GM21381 (cell line): ENCODE data around the gene SRD5A1.
A peak's percentile ranks its signal among the peaks of the same experiment; 100 is the strongest.
"Not testable (repeated sequence)": the region's sequence is repeated elsewhere in the genome, so short reads cannot be mapped to it uniquely, and the experiment has no call there.

ENCODE experiments used
- ATAC-seq: cut with Tn5 transposase; IDR thresholded peaks from one replicate; pipeline ENCODE4 v1.9.1; 2021; ENCODE audit warnings: mild to moderate bottlenecking, moderate library complexity; ENCODE audit not compliant: unreplicated experiment

SRD5A1 gene

DNA sequence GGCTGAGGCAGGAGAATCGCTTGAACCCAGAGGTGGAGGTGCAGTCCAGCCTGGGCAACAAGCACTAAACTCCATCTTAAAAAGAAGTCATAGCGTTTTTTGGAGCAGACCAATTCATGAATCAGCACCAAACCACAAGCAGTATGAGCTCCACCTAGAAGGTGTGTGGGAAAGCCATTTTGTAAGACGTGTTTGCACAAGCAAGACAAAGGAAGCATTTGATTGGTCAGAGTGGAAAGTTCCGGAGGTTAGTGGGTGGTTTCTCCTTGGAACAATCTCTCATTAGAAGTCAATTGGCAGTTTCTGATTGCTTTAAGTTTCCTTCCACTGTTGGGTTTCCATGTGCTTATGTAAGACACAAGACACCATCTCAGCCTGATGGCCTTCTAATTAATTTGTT lies 5.0 kb downstream of the SRD5A1 start:
- ATAC-seq = no peak

DNA sequence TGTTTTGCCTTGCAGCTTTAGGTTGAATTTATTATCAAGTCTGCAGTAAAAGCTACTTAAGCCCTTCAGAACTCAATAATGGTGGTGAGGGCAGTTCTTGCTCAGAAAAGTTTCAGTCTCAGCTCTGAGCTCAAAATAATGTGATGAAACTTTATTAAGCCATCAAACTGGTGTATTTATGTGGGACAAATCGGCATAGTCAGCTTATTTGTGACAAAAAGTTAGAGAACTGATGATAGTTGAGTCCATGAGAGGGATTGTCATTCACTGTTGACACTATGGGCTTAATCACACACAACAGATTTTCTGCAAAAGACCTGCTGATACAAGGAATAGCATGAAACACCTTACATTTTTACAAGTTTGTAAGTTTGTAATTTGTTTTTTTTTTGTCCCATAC lies 9.4 kb downstream of the SRD5A1 start:
- no peak for ATAC-seq

DNA sequence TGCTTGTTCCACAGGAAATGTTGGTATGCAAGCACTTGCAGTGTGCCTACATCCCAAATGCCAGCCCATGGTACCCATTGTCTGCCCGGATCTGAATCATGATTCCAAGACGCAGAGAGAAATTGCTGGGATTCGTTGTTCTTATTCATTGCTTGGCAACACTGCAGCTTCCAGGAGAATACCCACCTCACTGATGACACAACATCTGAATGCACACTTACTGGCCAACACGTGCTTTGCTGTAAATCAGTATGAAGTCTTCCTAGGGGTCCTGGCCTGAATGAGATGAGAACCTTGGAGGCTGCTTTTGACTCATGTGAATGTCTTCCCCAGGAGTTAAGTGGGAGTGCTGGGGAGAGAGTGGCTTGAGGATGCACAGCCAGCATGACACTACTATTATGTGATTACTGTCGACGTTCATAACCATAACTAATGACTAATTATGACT lies 11.6 kb downstream of the SRD5A1 start:
- ATAC-seq = no peak

DNA sequence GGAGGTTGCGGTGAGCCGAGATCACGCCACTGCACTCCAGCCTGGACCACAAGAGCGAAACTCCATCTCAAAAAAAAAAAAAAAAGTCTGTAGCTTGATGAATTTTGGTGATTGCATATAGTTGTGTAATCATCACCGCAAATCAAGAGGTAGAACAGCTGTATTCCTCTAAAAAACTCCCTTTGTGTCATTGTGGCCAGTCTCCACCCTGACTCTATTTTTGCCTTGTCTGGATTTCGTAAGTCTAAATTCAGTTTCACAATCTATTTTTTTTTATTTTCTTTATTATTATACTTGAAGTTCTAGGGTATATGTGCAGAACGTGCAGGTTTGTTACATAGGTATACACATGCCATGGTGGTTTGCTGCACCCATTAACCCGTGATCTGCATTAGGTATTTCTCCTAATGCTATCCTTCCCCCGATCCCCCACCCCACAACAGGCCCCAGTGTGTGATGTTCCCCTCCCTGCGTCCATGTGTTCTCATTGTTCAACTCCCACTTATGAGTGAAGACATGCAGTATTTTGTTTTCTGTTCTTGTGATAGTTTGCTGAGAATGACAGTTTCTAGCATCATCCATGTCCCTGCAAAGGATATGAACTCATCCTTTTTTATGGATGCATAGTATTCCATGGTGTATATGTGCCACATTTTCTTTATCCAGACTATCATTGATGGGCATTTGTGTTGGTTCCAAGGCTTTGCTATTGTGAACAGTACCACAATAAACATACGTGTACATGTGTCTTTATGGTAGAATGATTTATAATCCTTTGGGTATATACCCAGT lies 12.5 kb downstream of the SRD5A1 start:
- ATAC-seq = not testable (repeated sequence)

DNA sequence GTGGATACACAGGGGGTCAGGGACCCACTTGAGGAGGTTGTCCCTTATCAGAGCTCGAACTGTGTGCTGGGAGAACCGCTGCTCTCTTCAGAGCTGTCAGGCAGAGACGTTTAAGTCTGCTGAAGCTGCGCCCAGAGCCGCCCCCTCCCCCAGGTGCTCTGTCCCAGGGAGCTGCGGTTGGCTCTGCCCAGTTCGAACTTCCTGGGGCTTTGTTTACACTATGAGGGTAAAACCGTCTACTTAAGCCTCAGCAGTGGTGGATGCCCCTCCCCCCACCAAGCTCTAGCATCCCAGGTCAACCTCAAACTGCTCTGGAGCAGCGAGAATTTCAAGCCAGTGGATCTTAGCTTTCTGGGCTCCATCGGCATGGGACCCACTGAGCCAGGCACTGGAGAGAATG lies 15.9 kb downstream of the SRD5A1 start:
- ATAC-seq = no peak

DNA sequence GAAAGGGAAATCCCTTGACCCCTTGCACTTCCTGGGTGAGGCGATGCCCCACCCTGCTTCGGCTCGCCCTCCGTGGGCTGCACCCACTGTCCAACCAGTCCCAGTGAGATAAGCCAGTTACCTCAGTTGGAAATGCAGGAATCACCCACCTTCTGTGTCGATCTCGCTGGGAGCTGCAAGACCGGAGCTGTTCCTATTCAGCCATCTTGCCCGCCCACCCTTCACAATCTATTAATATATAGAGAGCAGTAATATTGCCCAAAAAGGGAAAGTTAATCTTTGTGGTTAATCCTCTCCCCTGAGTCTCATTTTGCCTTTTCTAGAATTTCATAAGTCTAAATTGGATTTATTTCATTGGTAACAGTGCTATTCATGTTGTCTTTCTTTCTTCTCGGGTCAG lies 16.4 kb downstream of the SRD5A1 start:
- no peak for ATAC-seq

DNA sequence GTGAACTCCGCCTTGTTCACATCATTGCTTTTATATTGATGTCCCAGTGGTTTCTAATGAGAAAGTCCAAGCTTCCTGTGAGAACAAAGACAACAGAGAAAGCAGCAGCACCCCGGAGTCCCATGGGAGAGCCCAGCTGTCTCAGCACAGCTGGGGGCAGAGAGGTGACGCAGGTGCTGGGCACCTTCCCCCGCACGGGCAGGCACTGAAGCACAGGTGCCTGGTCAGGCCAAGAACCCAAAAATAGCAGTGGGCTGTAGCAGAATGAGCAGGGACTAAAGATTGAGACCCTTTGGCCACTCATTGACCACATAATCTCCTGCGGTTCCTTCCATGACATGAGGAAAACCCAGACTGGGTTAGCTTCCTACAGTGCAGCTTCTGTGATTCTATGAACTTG lies 18.8 kb downstream of the SRD5A1 start:
- peak; percentile 94 for ATAC-seq

DNA sequence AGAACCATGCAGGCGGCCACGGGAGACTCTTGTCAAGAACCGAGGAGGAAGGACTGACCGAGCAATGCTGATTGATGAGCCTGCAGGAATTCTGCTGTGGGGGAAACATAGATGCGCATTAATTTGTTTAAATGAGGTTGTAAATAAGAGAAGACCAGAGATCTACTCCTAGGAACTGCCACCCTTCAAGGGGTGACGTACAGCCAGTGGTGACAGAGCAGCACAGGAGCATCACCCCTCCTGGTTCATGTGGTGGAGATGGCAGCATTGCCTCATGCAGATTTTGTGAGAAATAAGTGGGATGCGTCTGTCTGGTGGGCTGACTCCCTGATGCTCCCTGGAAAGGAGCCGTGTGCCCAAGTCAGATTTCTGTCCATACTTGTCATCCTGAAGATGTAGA lies 22.2 kb downstream of the SRD5A1 start:
- no peak for ATAC-seq

DNA sequence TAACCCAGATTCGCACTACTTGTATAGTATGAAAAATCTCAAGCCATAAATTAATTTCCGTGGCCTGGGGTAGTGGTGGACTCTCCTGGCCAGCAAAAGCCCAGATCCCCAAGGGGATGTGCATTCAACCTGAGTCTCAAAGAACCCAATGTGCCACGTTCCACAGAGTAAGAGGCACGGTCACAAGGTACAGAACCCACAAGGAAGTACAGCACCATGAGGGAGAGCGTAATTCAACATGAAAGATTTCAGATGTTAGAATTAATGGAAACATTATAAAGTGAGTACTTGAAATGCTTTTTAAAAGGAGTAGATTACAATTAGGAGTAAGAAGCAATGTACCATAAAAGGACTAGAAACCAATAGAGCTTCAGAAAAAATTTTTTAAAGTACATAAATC lies 23.4 kb downstream of the SRD5A1 start:
- no peak for ATAC-seq

DNA sequence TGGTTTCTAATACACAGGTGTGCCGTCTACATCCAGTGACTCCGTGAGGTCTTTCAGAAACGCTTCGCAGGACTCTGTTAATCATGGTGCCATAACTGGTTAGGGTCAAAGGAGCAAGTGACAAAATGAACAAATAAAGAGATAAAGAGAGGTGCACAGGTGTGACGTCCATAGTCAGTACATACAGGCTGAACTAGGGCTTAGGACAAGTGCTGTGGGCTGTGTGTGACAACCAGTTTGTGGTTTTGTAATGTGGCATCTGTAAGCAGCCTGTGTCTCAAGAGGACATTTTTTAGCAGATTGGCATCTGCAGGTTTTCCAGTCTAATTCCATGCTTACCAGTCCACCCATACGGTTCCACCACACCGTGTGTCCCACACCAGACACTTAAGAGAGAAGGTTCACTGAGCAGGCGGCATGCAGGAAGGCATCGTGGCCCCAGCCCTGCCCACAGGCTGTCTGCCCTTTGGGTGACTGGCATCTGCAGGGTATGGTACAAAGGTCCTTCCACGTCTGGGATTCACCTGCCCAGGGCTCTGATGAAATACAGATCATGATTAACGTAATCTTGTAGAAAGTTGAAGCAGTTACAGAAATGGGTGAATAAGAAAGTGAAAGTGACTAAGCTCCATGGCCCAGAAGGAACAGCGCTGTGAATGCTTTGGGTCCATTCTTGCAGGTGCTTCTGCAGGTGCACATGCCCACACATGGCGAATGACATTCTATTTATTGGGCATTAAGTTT lies 26.9 kb downstream of the SRD5A1 start:
- ATAC-seq = peak; percentile 64

DNA sequence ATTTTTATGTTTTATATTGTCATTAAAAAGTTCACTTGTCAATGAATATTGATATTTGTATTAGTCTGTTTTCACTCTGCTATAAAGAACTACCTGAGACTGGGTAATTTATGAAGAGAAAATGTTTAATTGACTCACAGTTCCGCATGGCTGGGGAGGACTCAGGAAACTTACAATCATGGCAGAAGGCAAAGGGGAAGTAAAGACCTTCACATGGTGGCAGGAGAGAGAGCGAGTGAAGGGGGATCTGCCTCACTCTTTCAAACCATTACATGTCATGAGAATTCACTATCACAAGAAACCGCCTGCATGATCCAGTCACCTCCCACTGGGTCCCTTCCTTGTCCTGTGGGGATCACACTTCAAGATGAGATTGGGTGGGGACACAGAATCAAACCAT lies 27.4 kb downstream of the SRD5A1 start:
- ATAC-seq = peak; percentile 40

DNA sequence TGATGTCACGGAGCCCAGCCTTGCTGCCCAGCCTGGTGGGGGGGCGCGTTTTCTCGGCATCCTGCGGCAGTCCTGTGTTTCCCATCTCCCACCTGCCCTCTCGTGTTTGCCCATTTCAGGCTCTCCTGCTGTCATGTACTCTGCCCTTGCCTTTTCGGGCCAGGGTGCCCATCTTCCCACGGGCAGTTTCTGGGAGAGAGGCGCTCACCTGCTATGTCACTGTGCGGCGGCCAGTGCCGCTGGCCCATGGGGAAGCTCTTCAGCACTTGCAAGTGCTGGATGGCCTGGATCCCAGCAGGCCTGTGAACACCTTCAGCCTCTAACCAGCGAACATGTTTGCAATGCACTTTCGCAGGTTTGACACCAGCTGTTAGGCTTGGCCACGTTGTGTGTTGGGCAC lies 33.5 kb downstream of the SRD5A1 start:
- no peak for ATAC-seq

DNA sequence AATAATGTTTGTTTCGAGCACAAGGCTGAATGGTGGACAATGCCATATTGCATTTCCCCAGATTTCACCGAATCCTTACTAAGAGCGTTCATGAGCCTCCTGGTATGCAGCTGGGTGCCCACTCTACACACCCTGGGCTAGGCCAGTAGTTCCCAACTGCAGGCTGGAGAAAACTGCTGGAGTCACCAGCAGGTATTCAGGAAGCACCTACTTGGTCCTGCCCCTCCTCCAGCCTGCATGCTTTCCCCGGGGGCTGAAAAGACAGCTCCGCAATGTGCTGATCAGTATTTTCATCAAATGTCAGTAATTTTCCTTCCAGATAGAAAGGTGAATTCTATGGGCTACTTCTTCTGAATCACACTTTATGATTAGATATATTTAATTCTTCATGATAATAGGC lies 34.4 kb downstream of the SRD5A1 start:
- no peak for ATAC-seq

DNA sequence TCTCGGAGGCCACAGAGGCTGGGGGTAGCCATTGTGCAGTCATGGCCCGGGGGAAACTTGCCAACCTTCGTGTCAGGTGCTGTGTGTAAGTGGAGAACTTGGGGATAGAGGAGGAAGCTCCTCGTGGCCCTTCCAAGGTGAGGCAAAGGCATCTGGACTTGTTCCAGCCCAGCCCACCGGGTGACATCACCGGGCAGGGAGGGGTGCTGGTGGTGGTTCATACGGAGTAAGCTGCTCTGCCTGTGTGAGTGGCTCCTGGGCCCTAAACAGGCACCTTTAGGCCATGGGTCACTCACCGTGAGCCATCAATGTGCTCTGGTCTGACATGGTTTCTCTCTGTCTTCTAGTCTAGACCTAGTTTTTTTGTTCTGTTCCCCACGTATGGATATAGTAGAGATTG lies 35.5 kb downstream of the SRD5A1 start:
- not testable (repeated sequence) for ATAC-seq

DNA sequence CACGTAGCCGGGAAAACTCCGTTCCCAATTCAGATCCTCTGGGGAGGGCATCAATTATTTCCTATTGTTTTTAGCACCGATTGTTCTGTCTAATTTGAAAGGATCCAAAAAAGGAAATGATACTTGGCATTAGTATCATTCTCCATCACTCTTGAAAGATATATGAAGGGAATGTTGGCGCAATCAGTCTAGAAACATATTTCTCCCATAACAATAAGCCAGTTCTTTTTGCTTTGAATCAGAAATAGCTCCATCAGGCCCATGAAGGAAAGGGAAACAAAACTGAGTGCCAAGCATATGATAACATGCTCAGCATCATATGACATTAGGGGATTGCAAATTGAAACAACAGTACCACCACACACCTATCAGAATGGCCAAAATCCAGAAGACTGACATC lies 39.8 kb downstream of the SRD5A1 start:
- ATAC-seq = no peak

DNA sequence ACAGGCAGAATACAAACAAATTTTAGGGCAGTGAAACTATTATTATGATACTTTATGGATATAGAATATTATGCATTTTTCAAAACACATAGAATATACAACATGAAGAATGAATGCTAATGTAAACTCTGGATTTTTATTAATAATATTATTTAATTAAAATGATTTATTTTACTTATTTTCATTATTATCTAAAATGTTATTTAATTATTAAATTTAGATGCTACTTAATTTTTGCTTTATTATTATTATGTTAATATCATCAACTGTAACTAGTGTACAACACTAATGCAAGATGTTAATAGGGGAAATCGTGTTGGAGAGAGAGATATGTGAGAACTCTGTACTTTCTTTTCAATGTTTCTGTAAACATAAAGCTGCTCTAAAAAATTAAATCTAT lies 40.7 kb downstream of the SRD5A1 start:
- ATAC-seq = no peak

DNA sequence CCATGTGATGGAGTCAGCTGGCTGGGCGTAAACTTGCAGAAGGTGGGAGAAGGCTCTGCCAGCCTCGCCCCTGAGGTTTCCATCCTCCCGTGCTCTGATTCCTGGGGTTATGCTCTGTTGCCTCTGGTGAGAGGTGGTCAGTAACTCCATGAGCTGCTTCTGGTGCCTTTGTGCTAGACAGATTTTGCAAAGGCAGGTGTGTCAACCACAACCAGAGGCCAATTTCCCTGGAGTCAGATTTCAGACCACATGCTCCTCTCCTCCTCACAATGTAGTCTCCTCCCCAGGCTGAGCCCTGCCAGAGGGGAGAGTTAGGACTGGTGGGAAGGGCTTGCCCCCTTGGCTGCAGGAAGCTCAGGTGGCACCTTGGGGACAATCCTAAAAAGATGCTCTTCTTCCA lies 41.2 kb downstream of the SRD5A1 start:
- no peak for ATAC-seq

DNA sequence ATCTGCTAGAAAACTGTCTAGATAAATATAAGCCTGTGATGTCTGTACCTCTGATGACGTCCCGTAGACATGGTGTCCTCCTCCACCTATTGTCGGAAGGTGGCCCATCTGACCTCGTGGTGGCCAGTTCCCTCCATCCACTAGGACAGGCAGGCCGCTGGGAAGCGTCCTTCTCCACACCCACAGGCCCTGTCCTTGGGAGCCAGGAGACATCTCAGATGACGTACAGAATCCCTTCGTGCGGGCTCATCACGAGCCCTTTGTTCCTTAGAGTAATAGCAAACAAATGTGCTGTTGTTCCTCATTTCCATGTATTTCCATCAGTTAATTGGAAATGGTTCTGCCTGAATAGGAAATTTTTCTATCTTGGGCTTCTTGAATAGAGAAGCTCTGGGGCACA lies 41.6 kb downstream of the SRD5A1 start:
- no peak for ATAC-seq

DNA sequence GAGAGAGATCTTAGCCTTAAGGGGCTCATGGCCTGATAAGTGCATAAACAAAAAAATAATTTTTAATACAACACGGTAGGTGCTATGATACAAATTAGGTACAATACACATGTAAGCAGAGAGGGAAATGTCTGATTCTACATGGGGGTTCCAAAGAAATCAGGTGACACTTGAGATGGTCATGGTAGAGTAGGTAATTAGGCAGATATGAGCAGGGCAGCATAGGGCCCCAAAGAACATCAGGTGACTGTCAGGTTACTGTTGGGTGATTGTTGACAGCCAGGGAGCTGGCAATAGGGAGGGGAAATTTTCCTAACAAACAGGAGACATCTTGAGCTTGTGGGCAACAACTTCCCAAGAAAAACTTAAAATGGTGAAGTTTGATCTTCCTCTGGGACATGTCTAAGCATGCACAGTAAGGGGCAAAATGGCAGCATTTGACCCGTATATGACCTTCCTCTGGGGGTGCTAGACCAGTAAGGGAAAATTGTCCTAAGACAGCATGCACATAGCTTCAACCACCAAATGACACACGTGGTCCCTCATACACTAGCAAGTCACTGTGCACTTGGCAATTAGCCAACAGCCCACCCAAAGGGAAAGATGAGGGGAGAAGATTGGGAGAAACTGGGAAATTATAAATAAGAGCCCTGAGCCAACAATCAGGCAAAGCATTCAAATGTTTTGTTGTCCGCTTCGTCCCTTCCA lies 42.7 kb downstream of the SRD5A1 start:
- no peak for ATAC-seq

DNA sequence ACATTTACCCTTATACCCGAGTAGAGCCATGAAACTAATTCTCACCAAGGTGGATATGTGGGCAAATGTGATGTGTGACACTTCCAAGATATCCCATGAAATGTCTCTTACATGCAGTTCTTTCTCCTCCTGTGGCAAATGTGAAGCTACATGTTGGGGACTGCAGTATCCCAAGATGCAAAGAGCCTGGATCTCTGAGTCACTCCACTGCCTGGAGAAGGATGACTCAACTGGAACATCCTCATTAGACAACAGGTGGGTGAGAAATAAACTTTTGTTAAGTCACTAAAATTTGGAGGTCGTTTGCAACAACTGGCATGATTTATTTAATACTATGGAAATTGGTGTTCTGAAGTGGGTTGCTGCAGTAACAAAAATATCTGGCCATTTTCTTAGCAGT lies 43.5 kb downstream of the SRD5A1 start:
- ATAC-seq = no peak

DNA sequence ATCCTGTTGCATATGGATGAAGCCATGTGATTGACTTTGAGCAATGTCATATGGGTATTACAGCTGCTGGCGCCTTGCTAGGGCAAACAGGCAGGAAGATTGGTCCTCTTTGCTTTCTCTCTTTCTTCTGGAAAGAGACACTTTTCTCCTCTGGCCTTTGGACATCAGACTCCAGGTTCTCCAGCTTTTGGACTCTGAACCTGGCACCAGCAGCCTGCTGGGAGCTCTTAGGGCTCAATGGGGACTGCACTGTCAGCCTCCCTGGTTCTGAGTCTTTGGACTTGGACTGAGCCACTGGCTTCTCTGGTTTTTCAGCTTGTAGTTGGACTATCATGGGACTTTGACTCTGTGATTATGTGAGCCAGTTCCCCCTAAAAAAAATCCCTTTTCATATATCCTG lies 45.1 kb downstream of the SRD5A1 start:
- ATAC-seq = no peak

DNA sequence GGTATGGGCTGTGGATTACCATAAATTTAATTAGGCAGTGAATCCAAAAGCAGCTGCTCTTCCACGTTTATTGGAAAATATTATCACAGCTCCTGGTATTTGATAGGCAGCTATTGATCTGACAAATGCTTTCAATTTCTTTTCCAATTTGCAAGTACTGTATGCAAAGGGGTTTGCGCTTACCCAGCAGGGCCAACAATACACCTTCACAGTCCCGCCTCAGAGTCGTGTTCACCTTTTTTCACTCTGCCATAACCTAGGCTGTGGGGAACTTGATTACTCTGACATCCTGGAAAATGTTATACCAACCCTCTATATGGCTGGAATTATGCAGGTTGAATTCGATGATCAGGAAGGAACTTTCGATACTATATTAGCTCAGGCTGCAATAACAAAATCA lies 47.7 kb downstream of the SRD5A1 start:
- no peak for ATAC-seq
